A549 (cell line): ENCODE data around the gene MCM5. TPM values are rescaled to one million over a fixed set of nuclear protein-coding genes. Genes with fewer than 3 reads are reported as not detected.
"Not testable (repeated sequence)": the region's sequence is repeated elsewhere in the genome, so short reads cannot be mapped to it uniquely, and the experiment has no call there.

Source experiments
- ATAC-seq, 2 experiments: fragments of 200-7000 bp in 1 of 2; fragments of >200 bp in 1 of 2; cut with Nextera tagmentation in 1 of 2; cut with Tn5 transposase in 1 of 2; 3 replicates each; pipeline versions ENCODE4 v1.8.0 to v1.9.1; 2018 to 2020; ENCODE audit warnings: mild to moderate bottlenecking in 1 of 2, moderate library complexity in 1 of 2
- CTCF ChIA-PET: fragments of 300-600 bp; sonication (Branson Sonifier 250); formaldehyde crosslinking; extraction: SDS; loops from one replicate; lab custom pipeline; 2021; ENCODE audit warnings: antibody characterized with exemption, inconsistent platforms; lab: Yijun Ruan, JAX
- POLR2A ChIA-PET: fragments of 350-600 bp; formaldehyde crosslinking; extraction: SDS; loops from one replicate; lab custom pipeline; 2021; ENCODE audit warnings: antibody characterized with exemption, inconsistent platforms; lab: Yijun Ruan, JAX
- DNase-seq, 2 experiments: peaks; one replicate each; pipeline versions ENCODE4 v3.0.0 to v3.0.0-alpha.2; 2011 to 2016; ENCODE audit warnings: low read depth in 1 of 2, low spot score in 1 of 2
- FAIRE-seq: peaks from 2 replicates; lab custom pipeline; 2011; peaks lifted over from hg19 to GRCh38; lab: Jason Lieb, UNC
- H3K27ac ChIP-seq, 2 experiments: fragments of >200 bp; sonication (Bioruptor Twin); formaldehyde crosslinking; 3 replicates each; pipeline ENCODE4 v1.5.1; 2016 to 2017
- H3K4me1 ChIP-seq: fragments of >200 bp; sonication (Bioruptor Twin); formaldehyde crosslinking; 3 replicates; pipeline ENCODE4 v1.6.1; 2016
- H3K4me2 ChIP-seq: fragments of >200 bp; sonication (Bioruptor Twin); formaldehyde crosslinking; 3 replicates; pipeline ENCODE4 v1.6.1; 2016
- H3K4me3 ChIP-seq: fragments of >200 bp; sonication (Bioruptor Twin); formaldehyde crosslinking; 3 replicates; pipeline ENCODE4 v1.5.1; 2016
- H3K9me3 ChIP-seq: fragments of >200 bp; sonication (Bioruptor Twin); formaldehyde crosslinking; 3 replicates; pipeline ENCODE4 v1.6.1; 2016
- CHD4 ChIP-seq: fragments of 200-600 bp; sonication (generic); IDR thresholded peaks from 2 replicates; pipeline ENCODE4 v1.6.1; 2016; ENCODE audit warnings: antibody characterized with exemption, mild to moderate bottlenecking, borderline replicate concordance
- EHF ChIP-seq: fragments of 250-450 bp; sonication (Bioruptor Pico); IDR thresholded peaks from 2 replicates; pipeline ENCODE4 v1.5.0; 2020; ENCODE audit warnings: mild to moderate bottlenecking
- HDAC2 ChIP-seq: fragments of 200-600 bp; sonication (generic); IDR thresholded peaks from 2 replicates; pipeline ENCODE4 v1.6.1; 2016
- HOXB13 ChIP-seq: fragments of 250-450 bp; sonication (Bioruptor Pico); IDR thresholded peaks from 2 replicates; pipeline ENCODE4 v1.5.0; 2020; ENCODE audit warnings: low read depth, mild to moderate bottlenecking, moderate library complexity
- KDM5A ChIP-seq: fragments of 200-600 bp; sonication (generic); IDR thresholded peaks from 2 replicates; pipeline ENCODE4 v1.6.1; 2016; ENCODE audit warnings: antibody characterized with exemption, mild to moderate bottlenecking
- MAFK ChIP-seq: fragments of 450-650 bp; IDR thresholded peaks from 2 replicates; pipeline ENCODE4 v1.6.1; 2014; ENCODE audit not compliant: partially characterized antibody
- MAZ ChIP-seq: fragments of 150-350 bp; IDR thresholded peaks from 2 replicates; pipeline ENCODE4 v1.6.1; 2014; ENCODE audit warnings: antibody characterized with exemption, low read depth, low read length, borderline replicate concordance
- NR3C1 ChIP-seq: fragments of >200 bp; sonication (Bioruptor Twin); formaldehyde crosslinking; IDR thresholded peaks from 3 replicates; pipeline ENCODE4 v1.6.1; 2017
- PHF8 ChIP-seq: fragments of 200-600 bp; sonication (generic); IDR thresholded peaks from 2 replicates; pipeline ENCODE4 v1.6.1; 2016; ENCODE audit warnings: low read depth, mild to moderate bottlenecking, antibody characterized with exemption, moderate library complexity, borderline replicate concordance
- POLR2A ChIP-seq: IDR thresholded peaks from 2 replicates; pipeline ENCODE4 v1.6.1; 2012; ENCODE audit warnings: mild to moderate bottlenecking, low read length
- SREBF2 ChIP-seq: fragments of 450-650 bp; IDR thresholded peaks from 2 replicates; pipeline ENCODE4 v1.6.1; 2014; ENCODE audit warnings: mild to moderate bottlenecking, moderate library complexity
- TFCP2L1 ChIP-seq: fragments of 250-450 bp; sonication (Bioruptor Pico); IDR thresholded peaks from 2 replicates; pipeline ENCODE4 v1.5.0; 2021; ENCODE audit warnings: mild to moderate bottlenecking
- ZFP36 ChIP-seq: fragments of 450-650 bp; IDR thresholded peaks from 2 replicates; pipeline ENCODE4 v1.6.1; 2014; ENCODE audit warnings: borderline replicate concordance; ENCODE audit not compliant: partially characterized antibody
- WGBS: methylation state at CpG from one replicate; pipeline ENCODE4 v1.1.6; 2017; ENCODE audit errors: missing lambda C conversion rate; 5-methylcytosine and 5-hydroxymethylcytosine counted together
- polyA plus RNA-seq, 4 experiments: library from polyadenylated mRNA; depleted of rRNA in 3 of 4; stranded (reverse); fragments of >200 nt; fragmentation: RNase III in 1 of 4; extraction: RNeasy Plus Mini Kit Qiagen cat#74134 plus additional on column Dnase treatment in 1 of 4; gene quantifications; 2 replicates in 3 of 4; 3 replicates in 1 of 4; pipeline ENCODE4 v1.2.3, GENCODE V29; 2011 to 2017
- TF ChIP-seq, protein P1 (sequence below): fragments of 450-650 bp; IDR thresholded peaks from 2 replicates; pipeline ENCODE4 v1.6.1; 2014; ENCODE audit warnings: antibody characterized with exemption

MCM5 gene
- polyA plus RNA-seq, 2 of the 4 experiments (the other 2 are of a cell fraction), result 50.2 to 94.4 TPM

DNA sequence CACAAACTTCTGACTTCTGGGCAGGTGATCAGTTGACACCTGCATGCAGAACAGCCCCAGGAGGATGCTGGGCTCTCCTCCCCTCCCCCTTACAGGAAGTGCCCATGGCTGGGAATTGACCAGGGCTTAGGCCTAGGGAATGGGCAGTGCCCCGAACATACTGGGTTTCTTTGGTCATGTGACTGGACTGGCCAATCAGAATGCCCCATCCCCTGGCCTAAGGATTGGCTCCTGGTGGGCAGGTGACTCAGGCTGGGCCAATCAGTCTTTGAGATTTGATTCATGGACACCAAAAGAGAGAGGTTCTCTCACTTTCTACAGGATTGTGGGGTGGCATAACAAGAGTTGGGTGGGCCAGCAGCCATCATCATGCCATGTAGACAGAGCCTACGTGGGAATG is 37.1 kb downstream of the MCM5 start:
- ATAC-seq (peak; percentile 31 to 70; a peak in 3 of 6 replicates), FAIRE-seq (no peak)
- POLR2A ChIA-PET, result no interaction called here

DNA sequence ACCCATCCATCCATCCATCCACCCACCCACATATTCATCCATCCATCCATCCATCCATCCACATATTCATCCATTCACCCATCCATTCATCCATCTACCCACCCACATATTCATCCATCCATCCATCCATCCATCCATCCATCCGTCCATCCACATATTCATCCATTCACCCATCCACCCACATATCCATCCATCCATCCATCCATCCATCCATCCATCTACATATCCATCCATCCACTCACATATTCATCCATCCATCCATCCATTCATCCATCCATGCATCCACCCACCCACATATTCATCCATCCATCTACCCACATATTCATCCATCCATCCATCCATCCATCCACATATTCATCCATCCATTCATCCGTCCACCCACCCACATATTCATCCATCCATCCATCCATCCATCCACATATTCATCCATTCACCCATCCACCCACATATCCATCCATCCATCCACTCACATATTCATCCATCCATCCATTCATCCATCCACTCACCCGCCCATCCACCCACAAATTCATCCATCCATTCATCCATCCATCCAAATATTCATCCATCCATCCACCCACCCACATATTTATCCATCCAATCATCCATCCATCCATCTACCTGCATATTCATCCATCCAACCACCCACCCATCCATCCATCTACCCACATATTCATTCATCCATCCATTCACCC is 38.9 kb downstream of the MCM5 start:
- H3K9me3 ChIP-seq, H3K4me3 ChIP-seq, CTCF ChIA-PET, DNase-seq, POLR2A ChIA-PET, H3K4me2 ChIP-seq, H3K4me1 ChIP-seq, H3K27ac ChIP-seq, ATAC-seq, FAIRE-seq: not testable (repeated sequence)
- 55% methylated on average over 3 of the region's 3 CpGs for WGBS

More for the DNA sequence above, 37.1 kb downstream of the MCM5 start:
- TF ChIP-seq MAZ, result no peak
- TF ChIP-seq, protein P1, sequence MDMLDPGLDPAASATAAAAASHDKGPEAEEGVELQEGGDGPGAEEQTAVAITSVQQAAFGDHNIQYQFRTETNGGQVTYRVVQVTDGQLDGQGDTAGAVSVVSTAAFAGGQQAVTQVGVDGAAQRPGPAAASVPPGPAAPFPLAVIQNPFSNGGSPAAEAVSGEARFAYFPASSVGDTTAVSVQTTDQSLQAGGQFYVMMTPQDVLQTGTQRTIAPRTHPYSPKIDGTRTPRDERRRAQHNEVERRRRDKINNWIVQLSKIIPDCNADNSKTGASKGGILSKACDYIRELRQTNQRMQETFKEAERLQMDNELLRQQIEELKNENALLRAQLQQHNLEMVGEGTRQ, result peak; percentile 93
- Histone ChIP-seq H3K27ac (no peak overlapping the region), H3K9me3 (peaks cover 21% of the 10 kb centered on the region), H3K4me2 (no peak overlapping the region), H3K4me1 (no peaks in the 10 kb centered on the region), H3K4me3 (no peak overlapping the region)
- WGBS, result 100% methylated on average over 1 of the region's 2 CpGs
- peak; percentile 41 to 72 for DNase-seq
- CTCF ChIA-PET, result interaction anchor here (0.6 to 1.3 kb wide), 4 partner anchors 142 to 147 kb away, joined by 3 to 5 read pairs (median 3); no protein-coding TSS in a partner anchor

DNA sequence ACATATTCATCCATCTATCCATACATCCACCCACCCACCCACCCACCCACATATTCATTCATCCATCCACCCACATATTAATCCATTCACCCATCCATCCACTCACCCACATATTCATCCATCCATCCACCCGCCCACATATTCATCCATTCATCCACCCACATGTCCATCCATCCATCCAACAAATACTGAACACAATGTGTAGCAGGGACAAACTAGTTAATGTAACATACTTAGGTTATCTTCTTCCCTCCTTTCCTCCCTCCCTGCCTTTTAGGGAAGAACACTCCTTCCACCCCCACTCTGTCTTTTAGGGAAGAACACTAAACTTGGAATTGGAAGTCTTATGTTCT is 39.4 kb downstream of the MCM5 start:
- no peak overlapping the region for H3K4me3 ChIP-seq
- no peak overlapping the region for H3K4me2 ChIP-seq
- TF ChIP-seq SREBF2, result no peak
- no peak for TF ChIP-seq MAFK
- TF ChIP-seq NR3C1, result no peak
- no peak for TF ChIP-seq CHD4
- no peak for TF ChIP-seq HOXB13
- no peak for TF ChIP-seq EHF
- no peak for TF ChIP-seq KDM5A
- TF ChIP-seq PHF8, result no peak
- no peak for TF ChIP-seq TFCP2L1 (CRISPR knock-in tag)
- 83% methylated on average over 1 of the region's 1 CpG for WGBS
- no peak for DNase-seq
- CTCF ChIA-PET, result no interaction called here
- POLR2A ChIA-PET, result no interaction called here
- H3K4me1 ChIP-seq, result no peaks in the 10 kb centered on the region
- no peak for FAIRE-seq
- no peaks in the 10 kb centered on the region; the same call in 2 of the 3 replicates for H3K9me3 ChIP-seq
- no peak overlapping the region for H3K27ac ChIP-seq
- no peak for ATAC-seq

DNA sequence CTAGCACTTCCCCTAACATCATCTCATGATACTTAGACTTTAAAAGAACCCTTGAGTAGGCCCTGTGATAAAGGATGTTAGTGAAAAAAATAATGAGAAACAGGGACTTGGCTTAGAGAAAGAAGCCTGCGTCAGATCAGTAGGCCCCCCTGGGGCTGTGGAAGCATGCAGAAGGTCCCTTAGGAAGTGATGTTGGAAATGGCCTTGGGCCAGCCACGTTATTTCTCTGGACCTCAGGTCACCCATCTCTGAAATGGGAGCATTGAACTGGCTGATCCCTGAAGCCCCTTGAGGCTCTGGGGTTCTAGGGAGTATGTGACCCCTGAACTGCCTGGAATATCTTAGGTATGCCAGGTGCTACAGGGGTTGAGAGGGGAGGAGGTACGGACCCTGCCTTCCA is 40.2 kb downstream of the MCM5 start:
- ChIA-PET CTCF (interaction anchor here (1.0 kb wide), 1 partner anchor 89 kb away, joined by 4 read pairs; no protein-coding TSS in a partner anchor), POLR2A (no interaction called here)
- H3K4me1 ChIP-seq, result no peaks in the 10 kb centered on the region
- 85% methylated on average over 3 of the region's 3 CpGs for WGBS
- no peak for DNase-seq
- TF ChIP-seq POLR2A (no peak), HDAC2 (no peak)
- no peak for ATAC-seq
- H3K4me2 ChIP-seq, result no peak overlapping the region
- no peak overlapping the region for H3K4me3 ChIP-seq
- no peak overlapping the region for H3K27ac ChIP-seq
- no peak for FAIRE-seq
- H3K9me3 ChIP-seq, result no peaks in the 10 kb centered on the region

DNA sequence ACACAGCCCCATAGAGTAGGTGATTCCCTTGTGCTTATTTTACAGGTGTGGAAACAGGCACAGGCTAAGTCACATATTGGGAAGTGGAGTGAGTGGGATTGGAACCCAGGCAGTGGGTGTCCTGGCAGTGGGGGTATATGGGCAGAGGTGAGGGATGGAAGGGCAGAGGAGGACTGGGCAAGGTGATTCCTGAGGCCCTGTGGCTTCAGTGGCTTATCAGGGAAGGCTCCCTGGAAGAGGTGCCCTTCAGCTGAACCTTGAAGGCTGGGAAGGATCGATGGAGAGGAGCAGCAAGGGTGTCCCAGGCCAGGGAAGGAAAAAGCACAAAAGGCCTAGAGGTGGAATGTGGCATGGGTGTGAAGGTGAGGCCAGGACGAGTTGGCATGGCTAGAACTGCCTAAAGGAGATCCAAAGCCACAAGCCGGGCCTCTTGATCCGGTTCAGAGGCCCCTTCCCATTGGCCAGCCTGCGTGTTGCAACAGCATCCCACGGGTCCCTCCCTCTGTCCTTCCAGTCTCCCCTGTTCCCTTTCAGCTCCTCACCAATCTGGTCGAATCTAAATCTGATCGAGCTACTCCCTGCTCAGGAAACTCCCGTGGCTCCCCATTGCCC is 41.7 kb downstream of the MCM5 start:
- Histone ChIP-seq H3K4me3 (no peak overlapping the region), H3K4me1 (peaks cover 9% of the 10 kb centered on the region), H3K9me3 (no peaks in the 10 kb centered on the region), H3K27ac (no peak overlapping the region)
- DNase-seq (no peak), ATAC-seq (no peak), FAIRE-seq (no peak)
- TF ChIP-seq TFCP2L1 (CRISPR knock-in tag), result no peak
- peak; percentile 39 for TF ChIP-seq ZFP36
- TF ChIP-seq, all 56 proteins: peak for 1
- ChIA-PET CTCF (interaction anchor here (1.0 to 1.2 kb wide), 2 partner anchors 11 to 151 kb away, joined by 3 to 4 read pairs; no protein-coding TSS in a partner anchor), POLR2A (no interaction called here)
- 81% methylated on average over 9 of the region's 9 CpGs for WGBS
- H3K4me2 ChIP-seq, result no peak overlapping the region
